T-cell (primary cell): ENCODE measurements around the gene RGS7. TPM values are rescaled to one million over a fixed set of nuclear protein-coding genes. Genes with fewer than 3 reads are reported as not detected.

Source experiments
- ATAC-seq, 4 experiments: fragments of 200-7000 bp in 3 of 4; fragments of 150-1000 bp in 1 of 4; cut with Tn5 transposase; replicated peaks in 1 of 4; 1 replicate in 3 of 4; 2 replicates in 1 of 4; pipeline ENCODE4 v1.10.0; 2021; ENCODE audit warnings: moderate library complexity in 3 of 4, mild to moderate bottlenecking in 2 of 4, moderate number of reproducible peaks in 1 of 4
- CTCF ChIA-PET, 2 donors: fragments of 300-600 bp; sonication (Branson Sonifier 250); formaldehyde crosslinking; loops; one replicate each; lab custom pipeline; 2022; ENCODE audit warnings: antibody characterized with exemption in 2 of 2; lab: Charles Lee
- POLR2A ChIA-PET, 2 donors: fragments of 300-600 bp; sonication (Branson Sonifier 250); formaldehyde crosslinking; loops; one replicate each; lab custom pipeline; 2022; ENCODE audit warnings: antibody characterized with exemption in 2 of 2; lab: Charles Lee
- DNase-seq, 35 experiments: peaks; one replicate each; pipeline versions ENCODE4 v3.0.0 to v3.0.0-alpha.2; 2013 to 2023
- H3K27ac ChIP-seq: one replicate; pipeline ENCODE4 v1.5.1; 2013; ENCODE audit warnings: low read length
- H3K27me3 ChIP-seq, 2 experiments: replicated peaks in 1 of 2; 1 replicate in 1 of 2; 2 replicates in 1 of 2; pipeline versions ENCODE4 v1.6.1 to v1.7.0; 2013; ENCODE audit warnings: low read length in 1 of 2, mixed read lengths in 1 of 2; ENCODE audit not compliant: control insufficient read depth in 2 of 2, insufficient read depth in 2 of 2; ENCODE audit errors: extremely low read depth in 1 of 2
- H3K36me3 ChIP-seq, 2 donors: 1 replicate in 1 of 2; 2 replicates in 1 of 2; pipeline versions ENCODE4 v1.6.1 to v1.7.0; 2013; ENCODE audit warnings: low read length in 1 of 2; ENCODE audit not compliant: control insufficient read depth in 2 of 2, insufficient read depth in 1 of 2; ENCODE audit errors: extremely low read depth in 1 of 2
- H3K4me1 ChIP-seq, 2 experiments: 1 replicate in 1 of 2; 2 replicates in 1 of 2; pipeline versions ENCODE4 v1.6.1 to v1.7.0; 2013; ENCODE audit warnings: low read length in 2 of 2, mixed read lengths in 1 of 2; ENCODE audit not compliant: insufficient read depth in 2 of 2, control insufficient read depth in 1 of 2; ENCODE audit errors: extremely low read depth in 1 of 2
- H3K4me3 ChIP-seq, 2 donors: 1 replicate in 1 of 2; 2 replicates in 1 of 2; pipeline versions ENCODE4 v1.5.1 to v1.7.0; 2013; ENCODE audit warnings: mild to moderate bottlenecking in 2 of 2, low read length in 1 of 2, moderate library complexity in 1 of 2; ENCODE audit not compliant: control insufficient read depth in 1 of 2; ENCODE audit errors: extremely low read depth in 1 of 2
- H3K9me3 ChIP-seq: 2 replicates; pipeline ENCODE4 v1.7.0; 2013
- H3K27ac Mint-ChIP-seq, 2 donors: one replicate each; pipeline ENCODE4 v1.8.0; 2020 to 2021; ENCODE audit warnings: mild to moderate bottlenecking in 2 of 2, mixed read lengths in 2 of 2
- H3K27me3 Mint-ChIP-seq, 2 donors: one replicate each; pipeline ENCODE4 v1.8.0; 2021 to 2022; ENCODE audit warnings: mixed read lengths in 2 of 2
- H3K36me3 Mint-ChIP-seq: one replicate; pipeline ENCODE4 v1.8.0; 2021; ENCODE audit warnings: mixed read lengths
- H3K4me1 Mint-ChIP-seq, 3 donors: one replicate each; pipeline ENCODE4 v1.8.0; 2020 to 2022; ENCODE audit warnings: mixed read lengths in 3 of 3, mild to moderate bottlenecking in 1 of 3
- H3K4me3 Mint-ChIP-seq, 3 donors: one replicate each; pipeline ENCODE4 v1.8.0; 2020 to 2022; ENCODE audit warnings: mild to moderate bottlenecking in 3 of 3, mixed read lengths in 3 of 3, moderate library complexity in 3 of 3
- H3K9me3 Mint-ChIP-seq, 3 donors: one replicate each; pipeline ENCODE4 v1.8.0; 2020 to 2022; ENCODE audit warnings: mixed read lengths in 3 of 3
- WGBS: methylation state at CpG from one replicate; pipeline ENCODE4 v1.1.5; 2013; ENCODE audit warnings: missing lambda C conversion rate; ENCODE audit not compliant: insufficient coverage; 5-methylcytosine and 5-hydroxymethylcytosine counted together
- total RNA-seq, 35 experiments: library from RNA in 6 of 35; stranded (reverse) in 6 of 35; fragments of 120-200 nt in 1 of 35; gene quantifications; one replicate each; pipeline versions ENCODE4 v1.2.1 to v1.2.4 and lab custom pipeline; 2013 to 2026

Gene RGS7
- total RNA-seq, 5 donors from 2014 or later (not counting 1 experiment from before 2014, with no cell fraction given), result not detected

DNA sequence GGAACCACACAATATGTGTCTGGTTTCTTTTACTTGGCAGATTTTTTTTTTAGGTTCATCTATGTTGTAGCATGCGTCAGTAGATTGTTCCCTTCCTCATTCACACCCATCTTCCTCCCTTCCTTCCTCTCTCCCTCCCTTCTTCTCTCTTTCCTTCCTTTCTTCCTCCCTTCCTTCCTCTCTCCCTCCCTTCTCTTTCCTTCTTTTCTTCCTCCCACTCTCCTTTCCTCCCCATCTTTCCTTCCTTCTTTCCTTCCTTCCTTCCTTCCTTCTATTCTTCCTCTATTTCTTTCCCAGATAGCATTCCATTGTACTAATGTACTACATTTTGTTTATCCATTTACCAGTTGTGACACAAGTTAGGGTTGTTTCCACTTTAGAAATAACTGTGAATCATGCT lies 218.0 kb downstream of the RGS7 start:
- H3K4me1 ChIP-seq, result no peaks in the 10 kb centered on the region
- no peaks in the 10 kb centered on the region for H3K36me3 ChIP-seq
- H3K9me3 ChIP-seq, result no peaks in the 10 kb centered on the region
- H3K27me3 ChIP-seq, result no peaks in the 10 kb centered on the region
- H3K9me3 Mint-ChIP-seq, result peaks cover 5 to 11% (median 10%) of the 10 kb centered on the region in 3 donors
- POLR2A ChIA-PET, result no interaction called here
- no peaks in the 10 kb centered on the region for H3K27me3 Mint-ChIP-seq
- no peak overlapping the region for H3K27ac Mint-ChIP-seq
- no peak overlapping the region for H3K27ac ChIP-seq
- H3K4me1 Mint-ChIP-seq, result no peaks in the 10 kb centered on the region
- no peak for ATAC-seq
- H3K36me3 Mint-ChIP-seq, result no peaks in the 10 kb centered on the region
- CTCF ChIA-PET, result no interaction called here
- no peak for DNase-seq
- no peak overlapping the region for H3K4me3 Mint-ChIP-seq
- no peak overlapping the region for H3K4me3 ChIP-seq
- 50% methylated on average over 1 of the region's 1 CpG for WGBS

DNA sequence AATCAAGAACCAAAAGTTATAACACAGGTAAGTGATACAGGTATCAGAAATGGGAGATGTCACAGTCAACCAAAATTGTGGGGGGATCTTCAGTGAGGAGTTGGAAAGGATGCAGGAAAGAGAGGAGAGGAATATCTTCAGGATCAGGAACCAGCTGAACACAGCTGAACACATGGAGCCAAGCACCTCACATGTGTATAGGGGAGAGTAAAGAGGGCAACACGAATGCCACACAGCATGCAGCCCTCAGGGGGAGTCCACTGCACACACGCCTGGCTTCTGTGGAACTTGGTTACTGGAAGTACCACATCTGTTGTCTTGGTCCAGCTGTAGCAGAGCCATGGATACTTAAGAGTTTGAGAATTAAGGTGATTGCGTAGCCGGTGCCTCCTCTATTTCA lies 218.8 kb downstream of the RGS7 start:
- H3K27ac ChIP-seq, result no peak overlapping the region
- Mint-ChIP-seq H3K27ac (no peak overlapping the region), H3K4me3 (no peak overlapping the region), H3K4me1 (no peaks in the 10 kb centered on the region), H3K9me3 (peaks cover 5 to 11% (median 10%) of the 10 kb centered on the region in 3 donors), H3K27me3 (no peaks in the 10 kb centered on the region), H3K36me3 (no peaks in the 10 kb centered on the region)
- DNase-seq (no peak), ATAC-seq (no peak)
- 76% methylated on average over 3 of the region's 4 CpGs for WGBS
- ChIA-PET CTCF (no interaction called here), POLR2A (no interaction called here)
- H3K36me3 ChIP-seq, result no peaks in the 10 kb centered on the region
- no peaks in the 10 kb centered on the region for H3K4me1 ChIP-seq
- H3K27me3 ChIP-seq, result no peaks in the 10 kb centered on the region
- H3K4me3 ChIP-seq, result no peak overlapping the region
- no peaks in the 10 kb centered on the region for H3K9me3 ChIP-seq

DNA sequence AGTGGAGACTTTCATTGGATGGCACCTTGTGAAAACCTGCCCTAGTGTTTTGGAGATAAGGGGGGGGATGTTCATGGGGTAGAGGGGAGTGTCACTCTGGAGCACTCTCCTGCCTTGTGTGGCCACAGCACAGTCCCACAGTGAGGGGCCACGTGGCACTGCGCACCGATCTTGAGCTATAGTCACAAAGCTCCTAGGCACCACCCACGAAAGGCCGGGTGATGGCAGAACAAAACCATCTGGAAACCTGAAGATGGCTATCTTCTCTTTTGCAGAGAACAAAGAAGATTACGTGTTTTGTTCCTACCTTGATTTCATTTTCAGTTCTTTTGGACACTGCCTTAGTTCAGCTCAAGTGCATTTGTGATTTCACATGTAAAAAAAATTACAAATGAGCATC lies 220.6 kb downstream of the RGS7 start:
- Mint-ChIP-seq H3K27ac (no peak overlapping the region), H3K27me3 (no peaks in the 10 kb centered on the region), H3K9me3 (peaks cover 5 to 10% (median 6%) of the 10 kb centered on the region in 3 donors), H3K36me3 (no peaks in the 10 kb centered on the region), H3K4me3 (no peak overlapping the region), H3K4me1 (no peaks in the 10 kb centered on the region)
- WGBS, result 76% methylated on average over 6 of the region's 6 CpGs
- ATAC-seq (no peak), DNase-seq (no peak)
- Histone ChIP-seq H3K4me3 (no peak overlapping the region), H3K27ac (no peak overlapping the region), H3K27me3 (no peaks in the 10 kb centered on the region), H3K36me3 (no peaks in the 10 kb centered on the region), H3K9me3 (no peaks in the 10 kb centered on the region), H3K4me1 (no peaks in the 10 kb centered on the region)
- POLR2A ChIA-PET, result no interaction called here
- CTCF ChIA-PET, result no interaction called here

DNA sequence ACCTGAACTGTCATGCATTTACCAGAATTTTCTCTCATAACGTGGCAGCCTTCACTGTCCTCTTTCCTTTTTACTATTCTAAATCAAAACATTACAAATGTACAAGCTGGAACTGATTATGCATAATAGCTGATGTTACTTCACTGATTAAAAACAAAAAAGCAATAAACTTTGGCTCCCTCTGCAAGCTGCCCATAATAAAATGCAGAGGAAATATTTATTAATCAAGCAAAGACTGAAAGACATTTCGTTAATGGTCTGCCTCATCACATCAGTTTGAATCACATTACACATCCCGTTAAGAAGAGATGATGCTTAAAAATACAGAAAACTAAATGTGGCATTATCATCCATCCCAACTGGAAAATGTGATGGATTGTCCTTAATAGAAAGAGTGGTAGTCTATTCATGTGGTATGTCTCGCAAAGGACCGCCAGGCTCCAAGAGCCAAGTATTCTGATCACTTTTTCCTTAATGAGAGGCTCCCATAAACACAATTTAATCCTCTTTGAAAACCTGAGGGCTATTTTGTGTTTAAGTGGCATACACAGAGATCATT lies 225.3 kb downstream of the RGS7 start:
- Mint-ChIP-seq H3K4me1 (no peaks in the 10 kb centered on the region), H3K36me3 (no peaks in the 10 kb centered on the region), H3K9me3 (peaks cover 4 to 7% (median 6%) of the 10 kb centered on the region in 3 donors), H3K4me3 (no peak overlapping the region), H3K27me3 (no peaks in the 10 kb centered on the region), H3K27ac (no peak overlapping the region)
- no peaks in the 10 kb centered on the region for H3K27me3 ChIP-seq
- no peaks in the 10 kb centered on the region for H3K36me3 ChIP-seq
- no peak for ATAC-seq
- no CpG with 5 or more reads among the region's 5 CpGs for WGBS
- H3K4me1 ChIP-seq, result no peaks in the 10 kb centered on the region
- no peak overlapping the region for H3K27ac ChIP-seq
- H3K4me3 ChIP-seq, result no peak overlapping the region
- H3K9me3 ChIP-seq, result no peaks in the 10 kb centered on the region
- POLR2A ChIA-PET, result no interaction called here
- DNase-seq, result no peak
- CTCF ChIA-PET, result no interaction called here

DNA sequence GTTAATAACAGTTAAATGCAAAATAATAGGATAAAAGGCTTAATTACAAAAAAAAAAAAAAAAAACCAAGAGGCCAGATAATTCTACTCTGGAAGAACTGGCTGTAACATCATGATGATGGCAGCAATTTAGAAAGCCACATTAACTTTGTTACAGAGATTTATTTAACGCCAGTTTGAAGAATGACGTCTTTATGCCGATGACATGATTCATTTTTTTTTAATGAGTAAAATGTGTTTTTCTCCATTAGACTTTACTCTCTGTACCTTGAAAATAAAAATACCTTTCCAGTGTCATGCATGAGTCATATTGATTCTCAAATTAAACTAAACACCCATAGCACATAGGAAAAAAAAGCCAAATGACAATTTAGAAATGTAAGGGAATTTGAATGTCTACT lies 226.1 kb downstream of the RGS7 start:
- no peaks in the 10 kb centered on the region for H3K4me1 Mint-ChIP-seq
- Histone ChIP-seq H3K27me3 (no peaks in the 10 kb centered on the region), H3K36me3 (no peaks in the 10 kb centered on the region), H3K4me1 (no peaks in the 10 kb centered on the region), H3K9me3 (no peaks in the 10 kb centered on the region), H3K27ac (no peak overlapping the region), H3K4me3 (no peak overlapping the region)
- H3K9me3 Mint-ChIP-seq, result peaks cover 4 to 7% (median 6%) of the 10 kb centered on the region in 3 donors
- no peak for ATAC-seq
- no peak overlapping the region for H3K4me3 Mint-ChIP-seq
- no peaks in the 10 kb centered on the region for H3K36me3 Mint-ChIP-seq
- DNase-seq, result no peak
- ChIA-PET CTCF (no interaction called here), POLR2A (no interaction called here)
- H3K27me3 Mint-ChIP-seq, result no peaks in the 10 kb centered on the region
- no CpG with 5 or more reads among the region's 3 CpGs for WGBS
- H3K27ac Mint-ChIP-seq, result no peak overlapping the region

DNA sequence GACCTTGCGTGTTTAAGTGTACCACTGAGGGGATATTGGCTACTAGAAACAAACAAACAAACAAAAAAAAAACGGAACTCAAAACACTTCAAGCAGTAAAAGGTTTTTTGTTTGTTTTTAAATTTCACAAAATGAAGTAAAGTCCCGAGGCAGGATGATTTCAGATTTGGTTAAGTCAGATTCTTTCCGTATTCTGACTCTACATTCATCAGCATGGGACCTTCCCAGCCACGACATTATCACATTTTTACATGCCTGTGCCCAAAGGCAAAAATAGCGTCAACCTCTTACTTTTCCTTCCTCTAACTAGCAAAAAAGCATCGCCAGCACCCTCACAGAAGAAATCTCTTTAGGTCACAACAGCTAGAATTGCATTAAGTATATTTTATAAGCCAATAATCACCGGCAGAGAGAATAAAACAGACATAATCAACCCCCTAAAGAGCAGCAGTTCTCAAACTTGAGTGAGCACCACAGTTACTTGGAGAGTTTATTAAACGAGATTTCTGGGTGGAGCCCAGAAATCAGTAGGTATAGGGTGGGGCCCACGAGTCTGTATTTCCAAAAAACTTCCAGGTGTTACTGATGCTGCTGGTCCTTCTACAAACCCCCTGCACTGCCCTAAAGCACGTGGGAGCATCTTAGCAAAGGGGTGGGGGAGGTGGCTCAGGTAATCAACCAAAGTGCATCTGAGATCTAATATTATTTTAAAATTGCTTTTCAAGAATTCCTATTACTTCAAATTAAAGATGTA lies 227.6 kb downstream of the RGS7 start:
- H3K9me3 ChIP-seq, result no peaks in the 10 kb centered on the region
- ATAC-seq (no peak), DNase-seq (no peak)
- Mint-ChIP-seq H3K4me3 (no peak overlapping the region), H3K9me3 (peaks cover 3 to 6% (median 4%) of the 10 kb centered on the region in 3 donors), H3K27me3 (no peaks in the 10 kb centered on the region), H3K36me3 (no peaks in the 10 kb centered on the region), H3K4me1 (no peaks in the 10 kb centered on the region), H3K27ac (no peak overlapping the region)
- ChIA-PET CTCF (no interaction called here), POLR2A (no interaction called here)
- no peak overlapping the region for H3K27ac ChIP-seq
- 45% methylated on average over 4 of the region's 11 CpGs for WGBS
- H3K36me3 ChIP-seq, result no peaks in the 10 kb centered on the region
- H3K4me3 ChIP-seq, result no peak overlapping the region
- no peaks in the 10 kb centered on the region for H3K4me1 ChIP-seq
- no peaks in the 10 kb centered on the region for H3K27me3 ChIP-seq
